Measurements from ENCODE around the gene SLC24A3.
A peak's percentile ranks its signal among the peaks of the same experiment; 100 is the strongest.

The SLC24A3 gene

GRCh38 chr20:19758133-19758500 lies 545.7 kb downstream of the SLC24A3 start, which contains the start of gene RIN2:
Gene RIN2 (plus strand): TSS chr20:19758258. CDS start chr20:19889602, 131,344 bp downstream.
- DNase-seq = no peak

DNA sequence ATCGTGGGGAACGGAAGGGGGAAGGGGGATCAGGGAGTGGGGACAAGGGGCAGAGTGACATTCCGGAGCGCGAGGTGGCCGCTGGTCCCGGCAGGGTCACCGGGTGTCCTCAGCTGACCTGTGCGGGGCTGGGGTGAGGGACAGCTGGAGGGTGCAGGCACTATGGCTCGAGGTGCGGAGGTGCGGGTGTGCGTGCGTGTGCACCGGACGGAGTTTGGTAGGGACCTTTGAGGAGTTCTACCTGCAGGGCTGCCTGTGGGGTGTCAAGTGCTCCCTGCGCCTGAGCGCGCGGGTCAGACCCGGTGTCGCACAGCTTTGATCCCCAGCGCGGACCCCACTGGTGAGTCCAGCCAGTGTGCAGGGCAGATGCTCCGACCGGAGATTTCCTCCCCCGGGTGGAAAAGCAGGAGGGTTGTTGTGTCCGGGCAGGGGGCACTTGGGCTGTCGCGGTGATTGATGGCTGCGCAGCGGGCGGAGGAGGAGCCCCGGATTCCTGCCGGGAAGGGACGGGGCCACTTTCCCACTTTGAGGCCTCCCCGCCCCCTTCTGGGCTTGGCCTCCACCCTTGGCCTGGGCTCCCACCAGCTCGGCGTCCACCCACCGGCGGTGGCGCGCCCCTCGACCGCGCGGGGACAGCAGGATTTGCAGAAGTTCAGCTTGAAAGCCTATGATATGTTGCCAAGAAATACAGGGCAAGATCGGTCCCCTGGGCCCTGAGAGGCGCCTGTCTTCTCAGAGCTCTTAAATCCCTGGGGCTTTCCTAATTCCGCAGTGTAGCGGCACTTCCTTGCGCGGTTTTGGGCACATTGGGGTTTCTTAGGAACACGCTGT lies 546.3 kb downstream of the SLC24A3 start:
- DNase-seq = peak; percentile 32

- DNase-seq = no peak
Measured at GRCh38 chr20:19760371-19760721, 547.9 kb downstream of the SLC24A3 start.

- DNase-seq = peak; percentile 37
Measured at GRCh38 chr20:19761326-19761725, 548.9 kb downstream of the SLC24A3 start.

GRCh38 chr20:19761841-19762240 lies 549.4 kb downstream of the SLC24A3 start:
- DNase-seq = no peak

DNA sequence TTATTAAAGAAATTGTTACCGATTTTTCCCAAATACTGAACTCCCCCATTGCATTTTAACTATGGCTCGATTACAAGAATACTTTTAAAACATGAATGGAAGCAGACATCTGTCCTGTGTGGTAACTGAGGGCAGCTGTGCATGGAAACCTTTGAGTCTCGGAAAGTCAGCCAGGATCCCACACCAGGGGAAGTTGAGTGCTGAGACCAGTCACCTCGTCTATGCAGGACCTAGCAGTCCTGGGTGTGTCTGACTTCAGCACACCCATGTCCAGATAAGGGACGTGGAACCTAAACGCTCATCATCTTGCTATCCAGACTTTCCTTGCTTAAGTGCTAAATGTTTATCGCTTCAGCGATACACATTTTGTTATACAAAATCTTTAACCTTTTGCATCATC lies 551.8 kb downstream of the SLC24A3 start:
- no peak for DNase-seq

DNA sequence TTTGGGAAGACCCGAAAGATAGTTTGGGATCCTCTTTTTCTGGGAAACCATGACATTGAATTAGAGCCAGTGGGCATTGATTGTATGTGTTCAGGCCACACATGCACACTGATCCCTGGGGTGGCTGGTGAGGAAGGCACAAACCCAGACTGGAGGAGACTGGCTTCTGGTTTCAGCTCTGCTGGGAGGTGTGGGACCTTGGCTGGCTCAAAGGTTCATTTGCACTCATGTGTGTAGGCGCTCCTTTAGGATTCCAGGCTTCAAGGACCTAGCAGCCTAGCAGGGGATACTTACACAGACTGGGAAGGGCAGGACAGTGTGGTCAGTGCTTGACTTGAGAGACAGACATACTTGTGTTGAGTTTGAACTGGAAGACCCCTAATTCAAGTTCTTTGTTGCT lies 552.8 kb downstream of the SLC24A3 start:
- DNase-seq = no peak

DNA sequence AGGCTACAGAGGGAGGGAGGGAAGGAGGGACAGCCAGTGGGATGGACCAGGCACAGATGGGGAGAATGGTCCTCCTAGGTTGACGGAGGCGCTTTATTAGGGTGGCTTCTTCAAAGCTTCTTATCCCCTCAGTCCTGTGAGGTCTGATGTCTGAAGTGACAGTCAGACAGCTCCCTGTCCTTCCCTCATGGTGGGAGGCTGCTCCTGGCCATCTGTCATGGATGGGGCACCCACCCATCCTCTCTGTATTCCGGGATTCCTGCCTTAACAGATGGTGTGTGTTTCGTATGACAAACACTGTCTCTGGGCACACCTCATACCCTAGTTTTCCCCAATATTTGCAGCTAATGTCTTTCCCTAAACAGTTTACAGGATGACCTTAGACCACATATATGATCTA lies 553.5 kb downstream of the SLC24A3 start:
- no peak for DNase-seq

GRCh38 chr20:19767070-19767469 lies 554.6 kb downstream of the SLC24A3 start:
- no peak for DNase-seq

DNA sequence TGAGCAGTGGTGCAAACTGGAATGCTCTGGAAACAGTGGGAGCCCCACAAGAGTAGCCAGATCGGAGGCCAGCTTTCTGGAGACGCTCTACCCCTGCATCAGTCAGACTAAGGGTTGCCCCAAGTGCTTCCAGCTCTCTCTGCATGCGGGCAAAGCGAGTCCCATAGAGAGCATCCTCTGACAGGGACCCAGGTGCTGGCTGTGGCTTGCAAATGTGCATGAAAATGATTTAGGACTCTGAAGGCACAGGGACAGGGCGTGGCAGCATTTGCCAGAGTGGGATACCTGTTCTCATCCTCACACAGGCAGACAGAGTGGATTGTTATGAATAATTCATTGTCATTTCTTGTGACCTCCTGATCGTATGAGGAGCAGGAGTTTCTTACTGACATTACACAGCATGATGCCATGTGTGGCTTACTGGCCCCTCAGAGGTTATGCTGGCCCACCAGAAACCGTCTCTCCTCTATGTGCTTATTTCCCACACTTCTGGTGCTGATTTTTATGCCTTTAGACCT lies 555.9 kb downstream of the SLC24A3 start:
- no peak for DNase-seq

- no peak for DNase-seq
Measured at GRCh38 chr20:19769507-19769906, 557.1 kb downstream of the SLC24A3 start.

- no peak for DNase-seq
Measured at GRCh38 chr20:19770375-19770774, 557.9 kb downstream of the SLC24A3 start.

GRCh38 chr20:19771031-19771430 lies 558.6 kb downstream of the SLC24A3 start:
- no peak for DNase-seq

All from fibroblast of upper back skin (primary cell).